ENCODE results near the gene CNEP1R1.

The CNEP1R1 gene

DNA sequence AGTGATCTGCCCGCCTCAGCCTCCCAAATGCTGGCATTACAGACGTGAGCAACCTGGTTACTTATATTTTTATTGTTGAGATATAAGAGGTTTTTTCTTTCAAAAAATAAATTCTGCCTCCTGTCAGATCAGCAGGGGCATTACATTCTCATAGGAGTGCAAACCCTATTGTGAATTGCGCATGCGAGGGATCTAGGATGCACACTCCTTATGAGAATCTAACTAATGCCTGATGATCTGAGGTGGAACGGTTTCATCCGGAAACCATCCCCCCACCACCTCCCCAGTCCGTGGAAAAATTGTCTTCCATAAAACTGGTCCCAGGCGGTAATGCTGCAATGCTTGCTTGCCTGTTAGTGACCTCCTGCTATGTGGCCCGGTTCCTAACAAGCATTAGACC is 7.5 kb upstream of the CNEP1R1 start:
- no peak for DNase-seq (ENCODE audit: low read depth)

DNA sequence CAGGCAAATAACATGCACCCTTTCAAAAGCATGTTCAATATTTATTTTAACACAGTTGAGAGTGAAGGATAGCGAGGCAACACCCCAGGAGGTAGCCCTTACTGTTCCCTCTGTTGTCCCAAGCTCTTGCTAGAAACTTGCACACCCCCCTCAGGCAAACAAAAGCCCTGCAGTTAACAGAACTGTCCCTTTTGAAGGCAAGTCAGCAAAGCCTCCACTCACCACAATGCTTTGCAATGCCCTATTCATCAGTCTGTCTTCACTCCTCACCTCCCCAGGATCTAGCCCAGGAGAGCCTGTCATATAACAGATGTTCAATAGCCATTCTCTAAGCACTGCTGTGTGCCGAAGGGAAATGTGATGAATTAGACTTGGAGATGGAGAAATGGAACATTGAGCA is 3.5 kb upstream of the CNEP1R1 start:
- DNase-seq (ENCODE audit: low read depth): no peak

DNA sequence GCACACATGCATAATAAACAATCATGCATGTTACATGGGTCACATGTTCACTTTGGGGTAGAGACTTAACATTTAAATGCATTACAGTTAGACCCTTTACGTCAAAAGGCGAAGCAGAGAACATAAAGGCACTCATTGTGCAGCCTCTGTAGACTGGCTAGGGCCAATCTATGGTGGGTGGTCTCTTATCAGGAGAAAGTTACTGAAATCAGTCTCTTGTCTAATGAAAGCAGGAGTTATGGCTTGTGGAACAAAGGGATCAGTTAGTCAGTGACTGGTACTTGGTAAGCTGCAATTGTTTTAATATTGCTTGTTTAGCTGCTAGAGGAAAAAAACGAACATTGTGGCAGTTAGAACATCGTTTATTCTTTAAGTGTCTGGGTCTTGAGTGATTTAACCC is 1.4 kb upstream of the CNEP1R1 start:
- DNase-seq (ENCODE audit: low read depth): no peak

DNA sequence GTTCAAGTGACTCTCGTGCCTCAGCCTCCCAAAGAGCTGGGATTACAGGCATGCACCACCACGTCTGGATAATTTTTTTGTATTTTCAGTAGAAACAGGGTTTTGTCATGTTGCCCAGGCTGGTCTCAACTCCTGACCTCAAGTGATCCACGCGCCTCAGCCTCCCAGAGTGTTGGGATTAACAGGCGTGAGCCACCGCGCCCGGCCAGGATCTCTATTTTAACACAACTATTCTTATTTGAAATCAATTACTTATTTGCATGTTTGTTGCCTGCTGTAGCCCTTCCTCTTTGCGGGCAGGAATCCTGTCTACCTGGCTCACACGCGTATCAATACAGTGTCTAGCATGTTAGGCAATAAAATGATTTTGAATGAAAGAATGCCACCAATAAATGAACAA is 818 bp upstream of the CNEP1R1 start:
- DNase-seq (ENCODE audit: low read depth): no peak

DNA sequence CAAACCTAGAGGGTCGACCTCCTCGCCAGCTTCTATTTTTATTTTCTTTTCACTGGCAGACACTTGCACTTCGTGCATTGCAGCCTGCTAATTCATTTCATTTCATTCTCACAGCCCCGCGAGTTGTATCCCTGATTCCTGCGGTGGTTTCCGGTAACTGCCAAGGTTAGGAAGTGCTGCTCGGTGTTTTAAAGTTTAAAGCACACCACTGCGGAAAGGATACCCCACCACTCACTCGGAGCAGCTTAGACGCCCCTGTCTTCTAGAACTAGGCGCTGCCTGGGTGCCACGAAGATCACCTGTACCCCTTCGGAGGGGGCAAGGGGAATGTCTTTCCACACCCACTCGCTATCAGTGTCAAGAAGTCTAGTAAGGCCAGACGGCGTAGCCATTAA is 509 bp downstream of the CNEP1R1 start:
- no peak for DNase-seq (ENCODE audit: low read depth)

DNA sequence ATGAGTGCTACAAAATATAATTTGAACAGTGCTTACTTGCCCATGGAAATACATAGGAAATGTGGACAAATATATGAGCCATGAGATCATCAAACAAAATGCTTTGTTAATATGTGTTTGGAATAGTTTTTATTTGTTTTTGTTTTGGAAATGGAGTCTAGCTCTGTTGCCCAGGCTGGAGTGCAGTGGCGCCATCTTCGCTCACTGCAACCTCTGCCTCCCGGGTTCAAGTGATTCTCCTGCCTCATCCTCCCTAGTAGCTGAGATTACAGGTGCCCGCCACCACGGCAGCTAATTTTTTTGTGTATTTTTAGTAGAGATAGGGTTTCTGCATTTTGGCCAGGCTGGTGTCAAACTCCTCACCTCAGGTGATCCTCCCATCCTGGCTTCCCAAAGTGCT is 2.8 kb downstream of the CNEP1R1 start:
- DNase-seq (ENCODE audit: low read depth): no peak

DNA sequence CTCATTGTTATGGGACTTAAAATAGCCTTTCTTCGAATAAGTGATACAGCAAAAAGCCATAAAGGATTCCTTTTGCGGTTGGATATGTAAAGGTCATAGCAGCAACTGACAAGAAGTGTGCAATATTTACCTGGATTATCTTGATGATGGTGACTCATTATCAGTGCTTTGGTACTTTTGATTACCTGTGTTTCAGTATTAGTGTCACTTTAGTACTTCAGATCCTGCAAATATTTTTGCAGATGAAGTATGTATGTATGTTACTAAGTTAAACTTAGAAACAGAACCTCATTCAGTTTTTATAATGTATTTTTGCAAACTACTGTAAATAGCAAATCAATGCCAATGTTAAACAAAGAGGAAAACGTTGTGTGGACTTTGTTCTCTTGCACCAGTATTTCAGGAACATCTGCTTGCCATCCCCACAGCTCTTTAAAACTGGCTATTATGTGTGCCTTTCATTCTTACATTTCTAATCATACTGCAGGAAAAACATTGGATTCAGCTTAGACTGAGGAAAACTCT is 10.5 kb downstream of the CNEP1R1 start:
- no peak for DNase-seq (ENCODE audit: low read depth)

DNA sequence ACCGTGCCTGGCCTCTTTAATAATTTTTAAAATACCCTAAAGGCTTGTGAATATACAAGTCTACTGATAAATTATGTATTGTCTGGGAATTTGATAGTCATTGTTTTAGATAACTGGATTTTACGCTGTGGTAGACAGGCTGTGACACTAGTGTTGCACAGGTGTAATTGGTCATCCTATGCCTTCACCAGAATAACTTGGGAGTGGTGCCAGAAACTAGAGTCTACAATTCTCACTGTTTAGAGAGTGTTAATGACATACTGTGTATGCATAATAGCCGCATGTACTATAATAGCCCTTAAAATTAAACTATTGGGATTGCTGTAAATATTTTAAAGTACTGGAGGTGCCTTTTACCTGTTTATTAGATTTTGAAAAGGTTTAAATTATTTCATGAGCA is 11.4 kb downstream of the CNEP1R1 start:
- DNase-seq (ENCODE audit: low read depth): no peak

DNA sequence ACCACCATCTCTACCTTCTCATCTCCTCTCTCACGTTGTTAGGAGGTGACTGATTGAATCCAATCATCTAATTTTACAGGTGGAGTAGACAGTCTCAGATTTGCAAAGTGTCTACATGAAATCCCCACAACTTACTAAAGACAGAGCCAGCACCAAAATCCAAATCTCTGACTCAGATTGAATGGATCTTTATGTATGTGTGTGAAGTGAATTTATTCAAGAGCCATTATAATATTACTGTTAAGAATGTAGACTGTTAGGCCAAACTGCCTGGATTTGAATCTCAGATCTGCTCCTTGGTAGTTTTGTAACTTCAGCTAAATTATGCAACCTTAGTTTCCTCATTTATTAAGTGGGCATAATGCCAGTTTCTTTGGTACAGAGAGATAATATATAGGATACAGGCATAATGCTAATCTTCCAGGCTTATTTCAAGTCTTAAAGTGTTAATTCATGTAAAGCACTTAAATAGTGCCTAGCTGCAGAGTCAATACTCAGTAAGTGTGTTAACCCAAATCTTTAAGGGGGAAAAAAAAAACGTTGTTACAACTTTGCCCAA is 12.7 kb downstream of the CNEP1R1 start:
- peak; percentile 25 for DNase-seq (ENCODE audit: low read depth)

DNA sequence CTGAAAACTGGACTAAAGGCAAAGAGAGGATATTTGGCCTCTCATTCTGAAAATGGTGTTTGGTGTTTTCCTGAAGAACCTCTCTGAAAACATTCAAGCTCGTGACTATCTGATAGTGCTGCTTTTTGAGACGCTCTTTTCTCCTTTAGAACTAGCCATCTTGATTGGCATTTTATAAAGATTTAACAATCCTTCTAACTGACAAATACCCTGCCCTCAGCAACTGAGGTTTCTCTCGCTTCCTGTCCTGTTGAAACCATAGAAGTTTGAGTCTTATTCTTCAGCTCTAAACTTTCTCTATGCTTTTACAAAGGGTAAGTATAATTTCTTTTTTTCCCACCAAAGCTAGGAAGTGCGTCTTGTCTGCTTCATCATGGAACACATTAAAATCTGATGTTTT is 13.3 kb downstream of the CNEP1R1 start:
- no peak for DNase-seq (ENCODE audit: low read depth)

DNA sequence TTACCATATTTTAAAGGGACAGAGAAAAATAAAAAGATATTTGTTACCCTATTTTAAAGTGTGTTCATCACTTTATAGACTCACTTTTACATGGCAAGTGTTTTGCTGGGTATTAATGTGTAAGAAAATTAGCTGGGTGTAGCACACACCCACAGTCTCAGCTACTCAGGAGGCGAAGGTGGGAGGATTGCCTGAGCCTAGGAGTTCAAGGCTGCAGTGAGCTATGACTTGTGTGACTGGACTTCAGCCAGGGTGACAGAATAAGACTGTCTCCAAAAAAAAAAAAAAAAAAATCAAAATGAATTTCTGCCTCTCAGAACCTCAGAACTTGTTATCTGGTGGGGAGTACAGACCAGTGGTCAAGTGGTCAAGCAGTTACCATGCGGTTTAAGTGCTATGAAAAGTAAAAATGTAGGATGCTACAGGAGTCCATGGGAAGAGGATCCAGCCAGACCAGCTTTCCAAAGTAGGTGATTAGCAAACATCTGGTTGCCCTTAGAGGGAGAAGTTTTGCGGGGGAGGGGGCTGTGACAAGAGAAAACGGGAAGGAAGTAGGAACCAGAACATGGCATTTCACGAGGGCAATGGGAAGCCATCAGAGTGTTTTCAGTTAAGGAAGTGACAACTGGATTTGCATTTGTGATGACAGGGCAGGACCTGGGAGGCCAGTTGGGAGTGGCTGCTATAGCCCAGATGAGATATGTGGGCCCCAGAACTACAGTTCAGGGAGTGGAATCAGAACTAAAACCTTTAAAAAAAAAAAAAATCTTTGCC is 13.9 kb downstream of the CNEP1R1 start:
- no peak for DNase-seq (ENCODE audit: low read depth)

DNA sequence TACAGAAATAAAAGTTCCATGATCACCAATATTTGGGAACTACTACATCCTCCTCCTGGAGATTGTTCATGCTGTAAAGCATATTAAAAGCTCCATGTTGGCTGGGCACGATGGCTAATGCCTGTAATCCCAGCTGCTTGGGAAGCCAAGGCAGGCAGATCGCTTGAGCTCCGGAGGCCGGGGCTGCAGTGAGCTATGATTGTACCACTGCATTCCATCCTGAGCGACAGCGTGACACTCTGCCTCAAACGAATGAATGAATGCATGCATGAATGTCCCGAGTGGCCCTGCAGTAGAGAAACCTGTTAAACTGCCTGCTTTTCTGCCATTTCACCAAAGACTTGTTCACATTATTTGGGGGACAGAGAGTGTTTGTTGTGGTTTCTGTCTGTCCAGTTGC is 15.0 kb downstream of the CNEP1R1 start:
- DNase-seq (ENCODE audit: low read depth): peak; percentile 6

DNA sequence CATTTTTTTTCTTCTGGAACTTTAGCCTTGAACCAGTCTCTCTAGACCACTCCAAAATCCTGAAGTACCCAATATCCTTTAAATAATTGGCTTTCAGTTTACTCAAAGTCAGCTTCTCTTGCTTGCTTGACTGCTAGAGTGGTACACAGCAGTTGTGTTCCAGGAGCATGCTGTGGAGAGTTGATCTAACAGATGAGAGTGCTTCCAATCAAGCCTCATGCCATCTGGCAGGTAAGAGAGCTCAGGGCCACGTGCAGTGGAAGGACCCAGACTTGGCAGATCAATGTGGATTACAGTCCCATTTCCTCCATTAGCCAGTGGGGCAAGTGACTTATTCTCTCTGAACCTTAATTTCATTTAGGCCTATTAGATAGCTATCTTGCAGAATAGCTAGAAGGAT is 15.7 kb downstream of the CNEP1R1 start:
- DNase-seq (ENCODE audit: low read depth): no peak

DNA sequence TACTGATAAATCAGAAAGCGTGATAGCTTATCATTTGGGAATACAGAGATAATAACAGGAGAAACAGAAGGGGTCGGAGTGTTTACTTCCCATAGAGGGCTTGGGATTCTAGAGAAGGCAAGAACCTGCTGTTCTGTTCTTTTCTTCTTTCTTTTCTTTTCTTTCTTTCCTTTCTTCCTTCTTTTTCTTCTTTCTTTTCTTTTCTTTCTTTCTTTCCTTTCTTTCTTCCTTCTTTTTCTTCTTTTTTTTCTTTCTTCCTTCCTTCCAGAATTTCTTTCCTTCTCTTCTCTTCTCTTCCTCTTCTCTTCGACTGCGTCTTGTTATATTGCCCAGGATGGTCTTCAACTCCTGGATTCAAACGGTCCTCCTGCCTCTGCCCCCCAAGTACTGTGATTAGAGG is 18.3 kb downstream of the CNEP1R1 start:
- DNase-seq (ENCODE audit: low read depth): no peak

DNA sequence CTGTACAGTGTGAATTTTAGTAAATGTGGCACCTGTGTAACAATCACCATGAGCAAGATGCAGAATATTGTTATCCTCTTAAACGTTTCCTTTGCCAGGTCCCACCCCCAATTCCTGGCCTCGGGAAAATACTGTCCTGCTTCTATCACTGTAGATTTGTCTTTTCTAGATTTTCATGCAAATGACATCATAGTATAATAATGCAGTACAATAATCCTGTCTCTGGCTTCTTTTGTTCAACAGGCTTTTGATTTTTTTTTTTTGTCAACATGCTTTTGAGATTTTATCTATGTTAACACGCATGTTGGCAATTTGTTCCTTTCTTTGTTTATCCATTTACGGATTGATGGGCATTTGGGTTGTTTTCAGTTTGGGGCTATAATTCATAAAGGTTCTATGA is 20.4 kb downstream of the CNEP1R1 start:
- no peak for DNase-seq (ENCODE audit: low read depth)

DNA sequence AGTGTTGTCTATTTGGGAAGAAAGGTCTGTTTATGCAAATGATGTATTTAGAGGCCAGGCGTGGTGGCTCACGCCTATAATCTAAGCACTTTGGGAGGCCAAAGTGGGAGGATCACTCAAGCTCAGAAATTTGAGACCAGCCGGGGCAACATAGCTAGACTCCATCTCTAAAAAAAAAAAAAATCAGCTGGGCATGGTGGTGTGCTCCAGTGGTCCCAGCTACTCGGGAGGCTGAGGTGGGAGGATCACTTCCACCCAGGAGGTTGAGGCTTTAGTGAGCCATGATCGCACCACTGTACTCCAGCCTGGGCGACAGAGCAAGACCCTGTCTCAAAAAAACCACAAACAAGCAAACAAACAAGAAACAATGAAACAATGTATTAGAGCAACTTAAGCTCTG is 21.8 kb downstream of the CNEP1R1 start:
- no peak for DNase-seq (ENCODE audit: low read depth)

DNA sequence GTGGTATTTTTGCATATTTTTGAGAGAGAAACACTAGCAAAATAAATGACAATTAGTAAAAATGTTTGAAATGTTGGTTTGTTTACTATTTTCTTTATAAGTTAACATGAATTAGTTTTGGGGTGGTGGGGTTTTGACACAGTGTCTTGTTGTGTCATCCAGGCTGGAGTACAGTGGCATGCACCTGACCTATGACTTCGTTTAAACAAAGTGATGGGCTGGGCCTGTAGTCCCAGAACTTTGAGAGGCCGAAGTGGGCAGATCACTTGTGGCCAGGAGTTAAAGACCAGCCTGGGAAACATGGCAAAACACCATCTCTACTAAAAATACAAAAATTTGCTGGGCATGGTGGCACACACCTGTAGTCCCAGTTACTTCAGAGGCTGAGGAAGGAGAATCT is 22.8 kb downstream of the CNEP1R1 start:
- no peak for DNase-seq (ENCODE audit: low read depth)

DNA sequence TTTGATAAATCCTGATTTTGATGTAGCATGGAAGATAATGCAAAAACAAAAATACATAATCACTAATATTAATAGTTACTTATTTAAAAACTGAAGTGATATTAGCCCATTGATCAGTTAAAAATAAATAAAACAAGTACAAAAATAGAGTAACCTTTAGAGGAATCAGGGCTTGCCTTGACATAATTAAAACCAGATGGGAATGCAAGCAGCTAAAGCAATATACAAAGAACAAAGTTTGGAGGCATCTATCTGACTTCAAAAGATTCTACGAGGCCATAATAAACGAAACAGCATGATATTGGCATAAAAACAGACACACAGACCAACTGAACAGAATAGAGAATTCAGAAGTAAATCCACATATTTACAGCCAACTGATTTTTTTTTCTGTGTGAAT is 25.8 kb downstream of the CNEP1R1 start:
- peak; percentile 54 for DNase-seq (ENCODE audit: low read depth)

DNA sequence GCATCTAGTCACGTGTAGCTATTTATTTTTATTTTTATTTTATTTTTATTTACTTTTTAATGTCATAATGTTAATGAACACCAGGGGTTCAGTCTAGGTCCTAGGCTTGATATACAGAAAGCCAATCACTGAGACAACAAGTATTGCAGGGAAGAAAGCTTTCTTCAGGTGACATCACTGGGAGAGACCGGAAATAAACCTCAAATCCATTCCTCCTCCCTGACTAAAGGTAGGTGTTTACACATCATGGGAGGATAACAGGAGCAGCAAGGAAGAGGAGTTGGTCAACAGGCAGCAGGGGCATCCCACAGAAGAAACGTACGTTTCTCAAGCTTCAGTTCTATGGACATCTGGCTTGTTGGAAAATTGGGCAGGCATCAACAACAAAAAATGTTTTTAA is 31.2 kb downstream of the CNEP1R1 start:
- DNase-seq (ENCODE audit: low read depth): no peak

DNA sequence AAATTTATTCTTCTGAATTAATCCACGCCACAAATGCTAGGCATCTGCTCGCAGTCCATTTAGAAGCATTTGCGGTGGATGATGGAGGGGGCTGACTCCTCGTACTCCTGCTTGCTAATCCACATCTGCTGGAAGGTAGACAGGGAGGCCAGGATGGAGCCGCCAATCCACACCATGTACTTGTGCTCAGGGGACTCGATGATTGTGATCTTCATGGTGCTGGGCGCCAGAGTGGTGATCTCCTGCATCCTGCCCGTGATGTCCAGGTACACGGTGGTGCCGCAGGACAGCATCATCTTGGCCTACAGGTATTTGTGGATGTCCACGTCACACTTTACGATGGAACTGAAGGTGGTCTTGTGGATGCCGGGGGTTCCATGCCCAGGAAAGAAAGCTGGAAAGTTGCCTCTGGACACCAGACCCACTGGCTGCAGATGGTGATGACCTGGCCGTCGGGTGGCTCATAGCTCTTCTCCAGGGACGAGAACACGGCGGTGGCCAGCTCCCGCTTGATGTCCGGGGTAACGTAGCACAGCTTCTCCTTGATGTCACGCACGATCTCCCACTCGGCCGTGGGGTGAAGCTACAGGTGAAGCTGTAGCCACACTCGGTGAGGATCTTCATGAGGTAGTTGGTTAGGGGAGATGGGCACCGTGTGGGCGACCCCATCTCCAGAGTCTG is 33.2 kb downstream of the CNEP1R1 start:
- DNase-seq (ENCODE audit: low read depth): no peak

DNA sequence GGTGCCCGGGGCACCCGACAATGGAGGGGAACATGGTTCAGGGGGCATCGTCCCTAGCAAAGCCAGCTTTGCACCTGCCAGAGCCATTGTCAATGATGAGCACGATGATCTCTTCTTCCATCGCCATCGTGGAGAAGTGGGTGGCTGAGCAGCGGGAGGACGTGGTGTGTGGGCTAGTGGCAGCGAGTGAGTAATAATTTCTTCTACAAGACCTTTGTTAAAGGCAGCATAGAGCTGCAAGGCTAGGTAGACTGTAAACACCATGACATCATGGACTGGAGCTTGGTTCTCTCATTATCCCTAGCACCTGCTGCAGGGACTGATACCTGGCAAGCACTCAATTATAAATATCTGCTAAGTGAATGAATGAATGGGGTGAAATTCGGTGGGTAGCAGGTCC is 34.1 kb downstream of the CNEP1R1 start:
- DNase-seq (ENCODE audit: low read depth): no peak

DNA sequence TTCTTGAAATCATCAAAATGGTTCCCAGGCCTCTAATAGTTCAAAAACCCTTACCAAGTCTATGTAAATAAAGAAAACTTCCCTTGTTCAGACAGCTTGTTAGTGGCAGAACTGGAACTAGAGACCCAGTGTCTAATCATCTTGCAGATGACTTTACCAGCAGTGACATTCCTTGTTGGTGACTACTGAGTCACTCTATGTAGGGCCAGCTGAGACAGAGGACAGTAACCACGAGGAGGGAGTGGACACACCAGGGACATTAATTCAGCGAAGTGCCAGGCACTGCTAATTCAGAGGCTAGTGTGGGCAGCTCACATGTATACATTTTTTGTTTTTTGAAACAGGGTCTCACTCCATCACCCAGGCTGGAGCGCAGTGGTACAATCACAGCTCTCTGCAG is 34.6 kb downstream of the CNEP1R1 start:
- DNase-seq (ENCODE audit: low read depth): no peak

DNA sequence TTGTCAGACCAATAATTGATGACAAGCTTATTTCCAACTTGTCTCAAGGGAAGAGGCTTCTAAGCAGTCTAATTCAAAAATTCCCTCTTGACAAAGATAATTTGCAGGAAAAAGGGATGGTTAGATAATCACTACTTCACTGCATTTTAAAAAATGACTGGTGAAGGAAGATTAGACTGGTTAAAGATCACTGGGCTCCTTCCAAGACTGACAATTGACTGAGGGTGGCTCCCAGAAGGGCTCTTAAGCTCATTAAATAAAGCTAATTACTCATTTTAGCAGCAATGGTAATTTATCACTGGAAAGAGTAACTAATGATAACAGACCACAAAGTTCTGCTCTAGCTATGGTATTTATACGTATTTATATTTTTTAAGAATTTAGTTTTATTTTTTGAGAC is 36.3 kb downstream of the CNEP1R1 start:
- no peak for DNase-seq (ENCODE audit: low read depth)

DNA sequence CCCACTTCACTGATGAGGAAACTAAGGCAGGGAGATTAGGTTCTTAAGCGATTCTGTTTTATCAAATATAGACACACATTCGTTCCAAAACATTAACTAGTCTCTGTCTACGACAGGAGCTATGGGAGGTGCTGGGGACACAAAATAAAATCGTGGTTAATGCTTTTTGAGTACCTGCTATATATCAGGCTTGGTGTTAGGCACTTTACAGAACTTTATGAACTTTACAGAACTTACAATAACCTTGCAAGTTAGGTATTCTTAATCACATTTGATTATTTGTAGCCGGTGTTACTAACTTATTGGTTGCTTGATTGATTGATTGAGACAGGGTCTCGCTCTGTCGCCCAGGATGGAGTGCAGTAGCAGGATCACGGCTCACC is 40.2 kb downstream of the CNEP1R1 start:
- DNase-seq (ENCODE audit: low read depth): no peak

Measured in fibroblast of gingiva (primary cell).